Airway epithelial cell (primary cell): Measurements from ENCODE around the gene TRMT1L. TPM values are rescaled to one million over a fixed set of nuclear protein-coding genes. Genes with fewer than 3 reads are reported as not detected.

ENCODE experiments used
- total RNA-seq: library from RNA; depleted of rRNA; stranded (reverse); fragments of >200 nt; gene quantifications from 2 replicates; pipeline ENCODE4 v1.2.3, GENCODE V29; 2015

The TRMT1L gene
- total RNA-seq: 14.8 and 20.9 TPM in 2 replicates

GRCh38 chr1:185156854-185157598 is at the start of gene TRMT1L, which contains the start of gene SWT1:
TRMT1L (minus strand) TSS chr1:185156953; CDS start chr1:185156712, 241 bp downstream.
SWT1 (plus strand) TSS chr1:185157167; CDS start chr1:185160842, 3,675 bp downstream.

Other genes starting within 250 kb of the TRMT1L start
- 2.6 and 3.1 TPM in 2 replicates for gene NIBAN1, start 182.4 kb downstream of the TRMT1L start, total RNA-seq
- 9.5 and 11.1 TPM in 2 replicates for gene RNF2, start 111.4 kb downstream of the TRMT1L start, total RNA-seq
- 1.5 and 1.7 TPM in 2 replicates for gene SWT1, start 214 bp upstream of the TRMT1L start, total RNA-seq
- gene IVNS1ABP, start 160.3 kb upstream of the TRMT1L start, total RNA-seq: 29.3 and 34.3 TPM in 2 replicates